SK-N-SH treated with all-trans-retinoic acid at 6 μM for 48 hours (cell line): Measurements from ENCODE around the gene ENO2.

Source experiments
- ARNTL ChIP-seq: fragments of 450-650 bp; formaldehyde crosslinking; IDR thresholded peaks from 2 replicates; pipeline ENCODE4 v1.5.0; 2020; ENCODE audit warnings: low read depth, mild to moderate bottlenecking, moderate library complexity, borderline replicate concordance
- TF ChIP-seq, protein P1 (sequence below): fragments of 250-450 bp; sonication (Bioruptor Pico); IDR thresholded peaks from 2 replicates; pipeline ENCODE4 v1.5.1; 2021; ENCODE audit warnings: mild to moderate bottlenecking, moderate library complexity
- TF ChIP-seq, protein P2 (sequence below): fragments of 250-450 bp; sonication (Bioruptor Pico); IDR thresholded peaks from 2 replicates; pipeline ENCODE4 v1.5.1; 2020; ENCODE audit warnings: low read depth, mild to moderate bottlenecking, moderate library complexity

DNA sequence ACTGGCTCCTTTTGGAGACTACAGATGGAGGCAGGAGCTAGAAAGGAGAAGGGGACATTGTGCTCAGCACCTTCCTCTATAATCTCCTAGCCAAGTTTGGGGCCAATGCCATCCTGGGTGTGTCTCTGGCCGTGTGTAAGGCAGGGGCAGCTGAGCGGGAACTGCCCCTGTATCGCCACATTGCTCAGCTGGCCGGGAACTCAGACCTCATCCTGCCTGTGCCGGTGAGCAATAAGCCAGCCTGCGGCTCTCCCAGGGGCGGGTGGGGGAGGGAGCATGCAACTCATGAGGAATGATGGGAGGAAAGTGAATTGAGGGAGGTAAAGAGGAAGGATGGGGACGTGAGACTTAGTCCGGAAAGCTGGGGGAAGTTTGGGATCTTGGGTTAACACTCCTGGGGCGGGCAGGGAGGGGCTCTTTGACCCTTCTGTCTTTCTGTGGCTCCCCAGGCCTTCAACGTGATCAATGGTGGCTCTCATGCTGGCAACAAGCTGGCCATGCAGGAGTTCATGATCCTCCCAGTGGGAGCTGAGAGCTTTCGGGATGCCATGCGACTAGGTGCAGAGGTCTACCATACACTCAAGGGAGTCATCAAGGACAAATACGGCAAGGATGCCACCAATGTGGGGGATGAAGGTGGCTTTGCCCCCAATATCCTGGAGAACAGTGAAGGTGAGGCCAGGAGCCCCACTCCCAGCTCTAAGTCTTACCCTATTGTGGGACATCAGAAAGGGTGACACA is 3.3 kb downstream of the ENO2 start:
- TF ChIP-seq, protein P1, sequence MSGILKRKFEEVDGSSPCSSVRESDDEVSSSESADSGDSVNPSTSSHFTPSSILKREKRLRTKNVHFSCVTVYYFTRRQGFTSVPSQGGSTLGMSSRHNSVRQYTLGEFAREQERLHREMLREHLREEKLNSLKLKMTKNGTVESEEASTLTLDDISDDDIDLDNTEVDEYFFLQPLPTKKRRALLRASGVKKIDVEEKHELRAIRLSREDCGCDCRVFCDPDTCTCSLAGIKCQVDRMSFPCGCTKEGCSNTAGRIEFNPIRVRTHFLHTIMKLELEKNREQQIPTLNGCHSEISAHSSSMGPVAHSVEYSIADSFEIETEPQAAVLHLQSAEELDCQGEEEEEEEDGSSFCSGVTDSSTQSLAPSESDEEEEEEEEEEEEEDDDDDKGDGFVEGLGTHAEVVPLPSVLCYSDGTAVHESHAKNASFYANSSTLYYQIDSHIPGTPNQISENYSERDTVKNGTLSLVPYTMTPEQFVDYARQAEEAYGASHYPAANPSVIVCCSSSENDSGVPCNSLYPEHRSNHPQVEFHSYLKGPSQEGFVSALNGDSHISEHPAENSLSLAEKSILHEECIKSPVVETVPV (CRISPR knock-in tag): no peak
- TF ChIP-seq, protein P2, sequence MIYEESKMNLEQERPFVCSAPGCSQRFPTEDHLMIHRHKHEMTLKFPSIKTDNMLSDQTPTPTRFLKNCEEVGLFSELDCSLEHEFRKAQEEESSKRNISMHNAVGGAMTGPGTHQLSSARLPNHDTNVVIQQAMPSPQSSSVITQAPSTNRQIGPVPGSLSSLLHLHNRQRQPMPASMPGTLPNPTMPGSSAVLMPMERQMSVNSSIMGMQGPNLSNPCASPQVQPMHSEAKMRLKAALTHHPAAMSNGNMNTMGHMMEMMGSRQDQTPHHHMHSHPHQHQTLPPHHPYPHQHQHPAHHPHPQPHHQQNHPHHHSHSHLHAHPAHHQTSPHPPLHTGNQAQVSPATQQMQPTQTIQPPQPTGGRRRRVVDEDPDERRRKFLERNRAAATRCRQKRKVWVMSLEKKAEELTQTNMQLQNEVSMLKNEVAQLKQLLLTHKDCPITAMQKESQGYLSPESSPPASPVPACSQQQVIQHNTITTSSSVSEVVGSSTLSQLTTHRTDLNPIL: no peak
- no peak for TF ChIP-seq ARNTL (CRISPR knock-in tag)
